Measurements from ENCODE around the gene TXNDC9. TPM values are rescaled to one million over a fixed set of nuclear protein-coding genes. Genes with fewer than 3 reads are reported as not detected.
"Not testable (repeated sequence)": the region's sequence is repeated elsewhere in the genome, so short reads cannot be mapped to it uniquely, and the experiment has no call there.

TXNDC9 gene
- total and polyA plus RNA-seq, 2 experiments from 2014 or later: 34.3 to 48.4 TPM

GRCh38 chr2:99376254-99376864, 40.2 kb upstream of the TXNDC9 start:
- Histone ChIP-seq H3K9me2 (replicated peaks; ENCODE audit: insufficient read depth) (no peaks in the 10 kb centered on the region), H3K4me3 (no peak overlapping the region), H3K9me3 (ENCODE audit: low read depth) (no peaks in the 10 kb centered on the region), H4K20me1 (ENCODE audit: insufficient read depth, poor library complexity, severe bottlenecking) (no peaks in the 10 kb centered on the region), H3K79me2 (no peaks in the 10 kb centered on the region), H3K27me3 (no peaks in the 10 kb centered on the region), H2AFZ (no peak overlapping the region), H3K27ac (no peak overlapping the region), H3K4me2 (no peak overlapping the region), H3K4me1 (ENCODE audit: insufficient read depth) (no peaks in the 10 kb centered on the region), H3K36me3 (replicated peaks; ENCODE audit: insufficient read depth, low read depth) (peaks cover 3% of the 10 kb centered on the region)
- WGBS (ENCODE audit: low lambda C conversion rate, missing lambda C conversion rate): 96% methylated on average over 7 of the region's 7 CpGs
- TF ChIP-seq EZH2 (IDR thresholded peaks at IDR 0.05; ENCODE audit: borderline replicate concordance) (no peak), CTCF (IDR thresholded peaks at IDR 0.05; ENCODE audit: poor library complexity) (no peak), EZH2phosphoT487 (IDR thresholded peaks at IDR 0.05; ENCODE audit: low read depth, severe bottlenecking, unreplicated experiment) (no peak)
- DNase-seq (ENCODE audit: low spot score): no peak

DNA sequence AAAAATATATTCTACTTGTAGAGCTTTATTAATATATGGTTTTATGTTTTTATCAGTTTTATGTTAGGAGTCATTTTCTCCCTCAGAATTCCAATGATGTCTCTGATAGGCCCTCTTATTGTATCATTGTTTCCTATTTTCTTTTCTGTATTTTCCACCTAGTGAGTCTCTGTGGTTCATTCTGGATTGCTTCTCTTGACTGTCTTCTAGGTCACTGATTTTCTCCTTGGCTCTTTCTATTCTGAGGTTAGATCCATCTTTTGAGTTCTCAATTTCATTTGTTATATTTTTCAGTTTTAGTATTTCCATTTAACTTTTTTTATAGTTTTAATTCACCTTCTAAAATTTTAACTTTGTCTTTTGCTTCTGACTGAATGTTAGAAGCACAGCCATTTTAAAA, 38.6 kb upstream of the TXNDC9 start:
- Histone ChIP-seq H3K4me3 (no peak overlapping the region), H3K79me2 (no peaks in the 10 kb centered on the region), H3K4me2 (no peak overlapping the region), H3K4me1 (ENCODE audit: insufficient read depth) (no peaks in the 10 kb centered on the region), H3K27ac (no peak overlapping the region), H4K20me1 (ENCODE audit: insufficient read depth, poor library complexity, severe bottlenecking) (no peaks in the 10 kb centered on the region), H3K9me3 (ENCODE audit: low read depth) (no peaks in the 10 kb centered on the region), H2AFZ (no peak overlapping the region), H3K27me3 (no peaks in the 10 kb centered on the region), H3K9me2 (replicated peaks; ENCODE audit: insufficient read depth) (no peaks in the 10 kb centered on the region), H3K36me3 (replicated peaks; ENCODE audit: insufficient read depth, low read depth) (peaks cover 3% of the 10 kb centered on the region)
- TF ChIP-seq EZH2phosphoT487 (IDR thresholded peaks at IDR 0.05; ENCODE audit: low read depth, severe bottlenecking, unreplicated experiment) (no peak), CTCF (IDR thresholded peaks at IDR 0.05; ENCODE audit: poor library complexity) (no peak)
- no peak for DNase-seq (ENCODE audit: low spot score)

DNA sequence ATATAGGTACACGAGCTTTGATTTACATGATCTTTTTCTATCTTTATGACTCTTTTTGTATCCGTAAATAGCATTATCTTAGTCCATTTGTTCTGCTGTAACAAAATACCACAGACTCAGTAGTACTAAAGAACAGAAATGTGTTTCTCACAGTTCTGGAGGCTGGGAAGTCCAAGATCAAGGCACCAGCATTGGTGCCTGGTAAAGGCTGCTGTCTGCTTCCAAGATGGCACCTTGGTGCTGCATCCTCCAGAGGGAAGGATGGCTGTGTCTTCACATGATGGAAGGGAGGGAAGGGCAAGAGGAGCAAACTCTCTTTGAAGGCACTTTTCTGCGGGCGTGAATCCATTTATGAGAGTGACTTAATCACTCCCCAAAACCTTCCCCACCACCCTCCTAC, 37.0 kb upstream of the TXNDC9 start:
- Histone ChIP-seq H3K27me3 (no peaks in the 10 kb centered on the region), H3K4me2 (no peak overlapping the region), H3K9me3 (ENCODE audit: low read depth) (no peaks in the 10 kb centered on the region), H3K4me1 (ENCODE audit: insufficient read depth) (no peaks in the 10 kb centered on the region), H4K20me1 (ENCODE audit: insufficient read depth, poor library complexity, severe bottlenecking) (no peaks in the 10 kb centered on the region), H3K4me3 (no peak overlapping the region), H2AFZ (no peak overlapping the region), H3K36me3 (replicated peaks; ENCODE audit: insufficient read depth, low read depth) (peaks cover 3% of the 10 kb centered on the region), H3K9me2 (replicated peaks; ENCODE audit: insufficient read depth) (no peaks in the 10 kb centered on the region), H3K27ac (no peak overlapping the region), H3K79me2 (no peaks in the 10 kb centered on the region)
- 97% methylated on average over 4 of the region's 4 CpGs for WGBS (ENCODE audit: low lambda C conversion rate, missing lambda C conversion rate)
- DNase-seq (ENCODE audit: low spot score): no peak
- TF ChIP-seq EZH2phosphoT487 (IDR thresholded peaks at IDR 0.05; ENCODE audit: low read depth, severe bottlenecking, unreplicated experiment) (no peak), EZH2 (IDR thresholded peaks at IDR 0.05; ENCODE audit: borderline replicate concordance) (no peak), CTCF (IDR thresholded peaks at IDR 0.05; ENCODE audit: poor library complexity) (no peak)

GRCh38 chr2:99368854-99369253, 32.7 kb upstream of the TXNDC9 start:
- H3K27ac ChIP-seq; H3K27me3 ChIP-seq; H3K9me3 ChIP-seq (ENCODE audit: low read depth); H3K4me3 ChIP-seq; H3K79me2 ChIP-seq; DNase-seq (ENCODE audit: low spot score); H3K36me3 ChIP-seq (replicated peaks; ENCODE audit: insufficient read depth, low read depth); H3K9me2 ChIP-seq (replicated peaks; ENCODE audit: insufficient read depth); H3K4me2 ChIP-seq; H3K4me1 ChIP-seq (ENCODE audit: insufficient read depth); H2AFZ ChIP-seq; H4K20me1 ChIP-seq (ENCODE audit: insufficient read depth, poor library complexity, severe bottlenecking): not testable (repeated sequence)
- WGBS (ENCODE audit: low lambda C conversion rate, missing lambda C conversion rate): 97% methylated on average over 5 of the region's 5 CpGs

Data from hepatocyte (in vitro differentiated cells).